HCT116 (cell line): Measurements from ENCODE around the gene EME1.

Experiments
- CEBPB ChIP-seq: IDR thresholded peaks from 2 replicates; pipeline ENCODE4 v1.6.1; 2012; ENCODE audit warnings: low read depth
- EZH2phosphoT487 ChIP-seq: fragments of 200-600 bp; IDR thresholded peaks from 2 replicates; pipeline ENCODE4 v1.6.1; 2018; ENCODE audit warnings: antibody characterized with exemption, borderline replicate concordance
- FOSL1 ChIP-seq: IDR thresholded peaks from 2 replicates; pipeline ENCODE4 v1.6.1; 2012; ENCODE audit warnings: low read depth
- JUND ChIP-seq: IDR thresholded peaks from 2 replicates; pipeline ENCODE4 v1.6.1; 2012
- POLR2A ChIP-seq: IDR thresholded peaks from 2 replicates; pipeline ENCODE4 v1.7.0; 2011; ENCODE audit warnings: borderline replicate concordance; ENCODE audit not compliant: insufficient read depth, insufficient read length; ENCODE audit errors: extremely low read depth
- POLR2AphosphoS5 ChIP-seq: IDR thresholded peaks from 2 replicates; pipeline ENCODE4 v1.6.1; 2011; ENCODE audit warnings: mild to moderate bottlenecking, low read depth, low read length, moderate library complexity
- RAD21 ChIP-seq: IDR thresholded peaks from 2 replicates; pipeline ENCODE4 v1.6.1; 2012; ENCODE audit warnings: low read depth, mild to moderate bottlenecking
- SIN3A ChIP-seq: IDR thresholded peaks from 2 replicates; pipeline ENCODE4 v1.6.1; 2012; ENCODE audit warnings: low read depth
- SP1 ChIP-seq: IDR thresholded peaks from 2 replicates; pipeline ENCODE4 v1.6.1; 2012; ENCODE audit warnings: low read depth
- SRF ChIP-seq: IDR thresholded peaks from 2 replicates; pipeline ENCODE4 v1.6.1; 2012; ENCODE audit warnings: low read depth
- TCF7L2 ChIP-seq: IDR thresholded peaks from 2 replicates; pipeline ENCODE4 v1.7.0; 2011; ENCODE audit warnings: borderline replicate concordance, inconsistent platforms; ENCODE audit not compliant: insufficient read depth, insufficient read length; ENCODE audit errors: extremely low read depth
- ZNF274 ChIP-seq: fragments of 200-500 bp; sonication (Bioruptor generic); IDR thresholded peaks from 2 replicates; pipeline ENCODE4 v1.6.1; 2014; ENCODE audit warnings: mild to moderate bottlenecking, low read depth, low read length, inconsistent platforms
- TF ChIP-seq, protein P1 (sequence below), 3 experiments: fragments of 200-600 bp in 1 of 3; sonication (generic) in 1 of 3; IDR thresholded peaks in 2 of 3; conservative IDR thresholded peaks in 1 of 3; 2 replicates each; pipeline ENCODE4 v1.5.1; 2012 to 2017; ENCODE audit warnings: low read depth in 2 of 3, low read length in 2 of 3, antibody characterized with exemption in 1 of 3, borderline replicate concordance in 1 of 3, control low read depth in 1 of 3, mild to moderate bottlenecking in 1 of 3, mixed read lengths in 1 of 3, mixed run types in 1 of 3, moderate library complexity in 1 of 3; ENCODE audit not compliant: insufficient read depth in 1 of 3

DNA sequence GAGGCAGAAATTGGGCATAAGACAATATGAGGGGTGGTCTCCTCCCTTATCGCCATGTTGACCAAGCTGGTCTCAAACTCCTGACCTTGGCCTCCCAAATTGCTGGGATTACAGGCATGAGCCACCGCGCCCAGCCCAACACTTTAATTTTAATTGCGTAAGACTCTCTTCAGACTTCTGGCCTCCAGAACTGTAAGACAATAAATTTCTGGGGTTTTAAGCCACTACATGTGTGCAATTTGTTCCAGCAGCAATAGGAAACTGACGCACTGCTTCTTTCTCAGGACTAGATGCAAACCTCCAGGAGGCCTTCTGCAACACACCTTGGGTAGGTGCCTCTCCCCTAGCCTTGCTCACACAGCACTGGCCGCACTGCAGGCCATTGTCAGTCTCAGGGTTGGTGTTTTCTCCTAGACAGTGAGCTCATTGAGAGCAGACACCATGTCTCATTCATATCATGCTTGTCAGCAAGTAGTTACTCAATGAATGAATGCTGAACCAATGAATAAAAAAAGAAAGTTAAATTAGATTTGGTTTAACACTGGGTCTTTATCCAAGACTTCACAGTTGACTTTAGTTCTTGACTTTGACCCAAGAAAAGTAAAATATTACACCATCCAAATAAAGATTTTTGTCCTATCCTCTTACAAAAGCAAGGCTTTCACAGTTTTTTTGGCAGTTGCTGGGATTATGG lies 47.5 kb downstream of the EME1 start:
- TF ChIP-seq POLR2AphosphoS5 (no peak), SIN3A (no peak), POLR2A (no peak), FOSL1 (no peak), SP1 (no peak), JUND (no peak), RAD21 (no peak), EZH2phosphoT487 (no peak), ZNF274 (no peak), SRF (no peak), CEBPB (no peak), TCF7L2 (no peak)
- TF ChIP-seq, protein P1, sequence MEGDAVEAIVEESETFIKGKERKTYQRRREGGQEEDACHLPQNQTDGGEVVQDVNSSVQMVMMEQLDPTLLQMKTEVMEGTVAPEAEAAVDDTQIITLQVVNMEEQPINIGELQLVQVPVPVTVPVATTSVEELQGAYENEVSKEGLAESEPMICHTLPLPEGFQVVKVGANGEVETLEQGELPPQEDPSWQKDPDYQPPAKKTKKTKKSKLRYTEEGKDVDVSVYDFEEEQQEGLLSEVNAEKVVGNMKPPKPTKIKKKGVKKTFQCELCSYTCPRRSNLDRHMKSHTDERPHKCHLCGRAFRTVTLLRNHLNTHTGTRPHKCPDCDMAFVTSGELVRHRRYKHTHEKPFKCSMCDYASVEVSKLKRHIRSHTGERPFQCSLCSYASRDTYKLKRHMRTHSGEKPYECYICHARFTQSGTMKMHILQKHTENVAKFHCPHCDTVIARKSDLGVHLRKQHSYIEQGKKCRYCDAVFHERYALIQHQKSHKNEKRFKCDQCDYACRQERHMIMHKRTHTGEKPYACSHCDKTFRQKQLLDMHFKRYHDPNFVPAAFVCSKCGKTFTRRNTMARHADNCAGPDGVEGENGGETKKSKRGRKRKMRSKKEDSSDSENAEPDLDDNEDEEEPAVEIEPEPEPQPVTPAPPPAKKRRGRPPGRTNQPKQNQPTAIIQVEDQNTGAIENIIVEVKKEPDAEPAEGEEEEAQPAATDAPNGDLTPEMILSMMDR (IDR thresholded peaks at IDR 0.05 in 2 of 3, conservative IDR thresholded peaks at IDR 0.05 in 1 of 3; ENCODE audit: borderline replicate concordance in 1 of 3, insufficient read depth in 1 of 3, low read depth in 2 of 3, low read length in 2 of 3) = no peak
